Ectodermal cell (in vitro differentiated cells): Measurements from ENCODE around the gene POU4F1.

Source experiments
- H3K27ac ChIP-seq: 2 replicates; pipeline ENCODE4 v1.7.0; 2013; ENCODE audit warnings: mild to moderate bottlenecking, low read depth, low read length; ENCODE audit not compliant: insufficient read depth, poor library complexity, severe bottlenecking
- H3K27me3 ChIP-seq: 2 replicates; pipeline ENCODE4 v1.7.0; 2013; ENCODE audit warnings: mild to moderate bottlenecking, low read length; ENCODE audit not compliant: insufficient read depth, control insufficient read depth, poor library complexity, severe bottlenecking
- H3K36me3 ChIP-seq: one replicate; pipeline ENCODE4 v1.7.0; 2013; ENCODE audit warnings: low read length; ENCODE audit not compliant: control insufficient read depth, insufficient read depth
- H3K4me1 ChIP-seq: one replicate; pipeline ENCODE4 v1.7.0; 2013; ENCODE audit warnings: low read length; ENCODE audit not compliant: control insufficient read depth, insufficient read depth
- H3K4me3 ChIP-seq: 2 replicates; pipeline ENCODE4 v1.7.0; 2013; ENCODE audit warnings: low read depth, low read length, control low read depth; ENCODE audit not compliant: insufficient read depth
- H3K9me3 ChIP-seq: 2 replicates; pipeline ENCODE4 v1.7.0; 2013; ENCODE audit warnings: mild to moderate bottlenecking, low read length, moderate library complexity; ENCODE audit not compliant: control insufficient read depth
- WGBS, 2 experiments: methylation state at CpG; one replicate each; pipeline ENCODE4 v1.1.7; 2013; ENCODE audit warnings: missing lambda C conversion rate in 2 of 2; 5-methylcytosine and 5-hydroxymethylcytosine counted together

The POU4F1 gene

GRCh38 chr13:78630511-78630910 is 27.2 kb upstream of the POU4F1 start:
- Histone ChIP-seq H3K9me3 (no peaks in the 10 kb centered on the region), H3K4me1 (no peaks in the 10 kb centered on the region), H3K4me3 (no peak overlapping the region), H3K27ac (no peak overlapping the region), H3K27me3 (no peaks in the 10 kb centered on the region), H3K36me3 (peaks cover 20% of the 10 kb centered on the region)
- 89 to 96% methylated on average over 1 of the region's 1 CpG for WGBS, 2 experiments

GRCh38 chr13:78625384-78625783 is 22.0 kb upstream of the POU4F1 start:
- Histone ChIP-seq H3K36me3 (peaks cover 7% of the 10 kb centered on the region), H3K4me1 (no peaks in the 10 kb centered on the region)
- 90 to 95% methylated on average over 2 of the region's 2 CpGs for WGBS, 2 experiments

GRCh38 chr13:78623132-78623531 is 19.8 kb upstream of the POU4F1 start:
- WGBS, 2 experiments = 95% methylated on average over 3 of the region's 3 CpGs; no CpG with 5 or more reads in 1 of the 2 experiments
- H3K27me3 ChIP-seq = no peaks in the 10 kb centered on the region

More at GRCh38 chr13:78625384-78625783, 22.0 kb upstream of the POU4F1 start:
- no peaks in the 10 kb centered on the region for H3K27me3 ChIP-seq
- H3K9me3 ChIP-seq = no peaks in the 10 kb centered on the region
- H3K4me3 ChIP-seq = no peak overlapping the region
- no peak overlapping the region for H3K27ac ChIP-seq

GRCh38 chr13:78620936-78621470 is 17.7 kb upstream of the POU4F1 start:
- 89 to 92% methylated on average over 2 of the region's 2 CpGs for WGBS, 2 experiments
- Histone ChIP-seq H3K4me1 (no peaks in the 10 kb centered on the region), H3K4me3 (no peak overlapping the region), H3K36me3 (peaks cover 7% of the 10 kb centered on the region), H3K27me3 (no peaks in the 10 kb centered on the region), H3K27ac (no peak overlapping the region), H3K9me3 (no peaks in the 10 kb centered on the region)

More at GRCh38 chr13:78623132-78623531, 19.8 kb upstream of the POU4F1 start:
- peaks cover 7% of the 10 kb centered on the region for H3K36me3 ChIP-seq
- no peak overlapping the region for H3K27ac ChIP-seq
- no peaks in the 10 kb centered on the region for H3K9me3 ChIP-seq
- no peak overlapping the region for H3K4me3 ChIP-seq
- no peaks in the 10 kb centered on the region for H3K4me1 ChIP-seq

- H3K27ac ChIP-seq = no peak overlapping the region
- H3K9me3 ChIP-seq = no peaks in the 10 kb centered on the region
- H3K36me3 ChIP-seq = peaks cover 11% of the 10 kb centered on the region
- H3K4me3 ChIP-seq = no peak overlapping the region
- 100% methylated on average over 1 of the region's 1 CpG; no CpG with 5 or more reads in 1 of the 2 experiments for WGBS, 2 experiments
- H3K27me3 ChIP-seq = no peaks in the 10 kb centered on the region
- H3K4me1 ChIP-seq = no peaks in the 10 kb centered on the region
Observed at GRCh38 chr13:78618411-78618810, 15.1 kb upstream of the POU4F1 start.

- Histone ChIP-seq H3K36me3 (peaks cover 4% of the 10 kb centered on the region), H3K4me3 (no peak overlapping the region), H3K4me1 (peaks cover 24% of the 10 kb centered on the region), H3K9me3 (no peaks in the 10 kb centered on the region), H3K27me3 (peaks cover 66% of the 10 kb centered on the region), H3K27ac (no peak overlapping the region)
- WGBS, 2 experiments = 70 to 81% methylated on average over 3 of the region's 3 CpGs
Observed at GRCh38 chr13:78611040-78611439, 7.7 kb upstream of the POU4F1 start.

- Histone ChIP-seq H3K4me3 (no peak overlapping the region), H3K4me1 (peaks cover 24% of the 10 kb centered on the region), H3K36me3 (peaks cover under 1% of the 10 kb centered on the region), H3K27ac (no peak overlapping the region), H3K27me3 (peaks cover 72% of the 10 kb centered on the region), H3K9me3 (no peaks in the 10 kb centered on the region)
- WGBS, 2 experiments = 56 to 63% methylated on average over 4 of the region's 4 CpGs
Observed at GRCh38 chr13:78610381-78610883, 7.1 kb upstream of the POU4F1 start.

GRCh38 chr13:78609464-78610205 is 6.3 kb upstream of the POU4F1 start:
- 1 to 4% methylated on average over 32 to 33 of the region's 33 CpGs for WGBS, 2 experiments
- H3K4me3 ChIP-seq = peak overlapping the region; percentile 37

GRCh38 chr13:78608688-78609463 is 5.5 kb upstream of the POU4F1 start:
- peaks cover 24% of the 10 kb centered on the region for H3K4me1 ChIP-seq
- no peak overlapping the region for H3K27ac ChIP-seq
- no peaks in the 10 kb centered on the region for H3K36me3 ChIP-seq
- peak overlapping the region; percentile 37 for H3K4me3 ChIP-seq
- H3K9me3 ChIP-seq = no peaks in the 10 kb centered on the region
- peaks cover 87% of the 10 kb centered on the region for H3K27me3 ChIP-seq
- 1% methylated on average over 53 of the region's 54 CpGs for WGBS, 2 experiments

More at GRCh38 chr13:78609464-78610205, 6.3 kb upstream of the POU4F1 start:
- Histone ChIP-seq H3K4me1 (peaks cover 24% of the 10 kb centered on the region), H3K36me3 (no peaks in the 10 kb centered on the region), H3K27me3 (peaks cover 80% of the 10 kb centered on the region), H3K27ac (no peak overlapping the region), H3K9me3 (no peaks in the 10 kb centered on the region)

GRCh38 chr13:78608252-78608687 is 4.9 kb upstream of the POU4F1 start:
- Histone ChIP-seq H3K9me3 (no peaks in the 10 kb centered on the region), H3K4me1 (peaks cover 24% of the 10 kb centered on the region), H3K27me3 (peaks cover 93% of the 10 kb centered on the region), H3K36me3 (no peaks in the 10 kb centered on the region), H3K27ac (no peak overlapping the region), H3K4me3 (peak overlapping the region; percentile 37)
- 3 to 4% methylated on average over 15 of the region's 15 CpGs for WGBS, 2 experiments
